H9 (cell line): ENCODE data around the gene HNRNPH2. TPM values are rescaled to one million over a fixed set of nuclear protein-coding genes. Genes with fewer than 3 reads are reported as not detected.

ENCODE experiments used
- DNase-seq: peaks from one replicate; pipeline ENCODE4 v3.0.0-alpha.2; 2017
- H2AFZ ChIP-seq: one replicate; pipeline ENCODE4 v1.6.1; 2013; ENCODE audit warnings: mild to moderate bottlenecking, low read length, control low read depth, moderate library complexity
- H2AK5ac ChIP-seq: 2 replicates; pipeline ENCODE4 v1.6.1; 2013; ENCODE audit warnings: low read length, control low read depth, mixed read lengths; ENCODE audit not compliant: insufficient read length
- H2BK120ac ChIP-seq: one replicate; pipeline ENCODE4 v1.6.1; 2013; ENCODE audit warnings: low read depth, mild to moderate bottlenecking, low read length, control low read depth, inconsistent platforms; ENCODE audit not compliant: poor library complexity, severe bottlenecking
- H2BK12ac ChIP-seq: 2 replicates; pipeline ENCODE4 v1.6.1; 2013; ENCODE audit warnings: low read length, control low read depth, mixed read lengths, low read depth; ENCODE audit not compliant: insufficient read length
- H2BK15ac ChIP-seq: 2 replicates; pipeline ENCODE4 v1.6.1; 2013; ENCODE audit warnings: low read depth, low read length, control low read depth
- H2BK20ac ChIP-seq: one replicate; pipeline ENCODE4 v1.6.1; 2013; ENCODE audit warnings: low read depth, mild to moderate bottlenecking, low read length, control low read depth, inconsistent platforms; ENCODE audit not compliant: poor library complexity, severe bottlenecking
- H2BK5ac ChIP-seq: 2 replicates; pipeline ENCODE4 v1.6.1; 2013; ENCODE audit warnings: low read length, control low read depth, mixed read lengths; ENCODE audit not compliant: insufficient read length
- H3K14ac ChIP-seq: 2 replicates; pipeline ENCODE4 v1.6.1; 2013; ENCODE audit warnings: low read length, control low read depth; ENCODE audit not compliant: insufficient read depth
- H3K18ac ChIP-seq: 2 replicates; pipeline ENCODE4 v1.6.1; 2013; ENCODE audit warnings: low read depth, mild to moderate bottlenecking, mixed read lengths, low read length, control low read depth; ENCODE audit not compliant: insufficient read length
- H3K23ac ChIP-seq: 2 replicates; pipeline ENCODE4 v1.6.1; 2013; ENCODE audit warnings: low read length, control low read depth, mixed read lengths, low read depth; ENCODE audit not compliant: insufficient read length
- H3K23me2 ChIP-seq: 2 replicates; pipeline ENCODE4 v1.6.1; 2013; ENCODE audit warnings: low read depth, mild to moderate bottlenecking, mixed read lengths, low read length, control low read depth; ENCODE audit not compliant: insufficient read length, poor library complexity, severe bottlenecking
- H3K27ac ChIP-seq: 2 replicates; pipeline ENCODE4 v1.5.1; 2013; ENCODE audit warnings: low read length, control low read depth, mixed read lengths, low read depth; ENCODE audit not compliant: insufficient read length
- H3K27me3 ChIP-seq: 2 replicates; pipeline ENCODE4 v1.6.1; 2013; ENCODE audit warnings: low read length, control low read depth, inconsistent platforms; ENCODE audit not compliant: insufficient read depth
- H3K4ac ChIP-seq: 2 replicates; pipeline ENCODE4 v1.6.1; 2013; ENCODE audit warnings: low read depth, mild to moderate bottlenecking, control low read depth, inconsistent platforms, low read length, moderate library complexity
- H3K4me1 ChIP-seq: 2 replicates; pipeline ENCODE4 v1.6.1; 2013; ENCODE audit warnings: low read length, control low read depth, inconsistent platforms; ENCODE audit not compliant: insufficient read depth
- H3K4me2 ChIP-seq: 2 replicates; pipeline ENCODE4 v1.6.1; 2013; ENCODE audit warnings: low read length, control low read depth, mixed read lengths; ENCODE audit not compliant: insufficient read length, insufficient read depth
- H3K56ac ChIP-seq: 2 replicates; pipeline ENCODE4 v1.6.1; 2013; ENCODE audit warnings: low read depth, mild to moderate bottlenecking, mixed read lengths, low read length, control low read depth; ENCODE audit not compliant: insufficient read length
- H3K79me1 ChIP-seq: 2 replicates; pipeline ENCODE4 v1.6.1; 2013; ENCODE audit warnings: low read depth, mild to moderate bottlenecking, moderate library complexity, low read length, control low read depth, inconsistent platforms; ENCODE audit not compliant: insufficient read depth, poor library complexity, severe bottlenecking
- H3K79me2 ChIP-seq: 2 replicates; pipeline ENCODE4 v1.6.1; 2013; ENCODE audit warnings: low read length, control low read depth, inconsistent platforms; ENCODE audit not compliant: insufficient read depth
- H3K9ac ChIP-seq: 2 replicates; pipeline ENCODE4 v1.6.1; 2013; ENCODE audit warnings: low read length, control low read depth, mixed read lengths; ENCODE audit not compliant: insufficient read length; ENCODE audit errors: extremely low read depth
- H3K9me3 ChIP-seq: one replicate; pipeline ENCODE4 v1.6.1; 2013; ENCODE audit warnings: low read depth, low read length, inconsistent platforms; ENCODE audit not compliant: control insufficient read depth
- H3T11ph ChIP-seq: one replicate; pipeline ENCODE4 v1.6.1; 2013; ENCODE audit warnings: mild to moderate bottlenecking, low read length, control low read depth, inconsistent platforms
- H4K20me1 ChIP-seq: one replicate; pipeline ENCODE4 v1.6.1; 2013; ENCODE audit not compliant: control insufficient read depth, insufficient read length, insufficient read depth
- H4K5ac ChIP-seq: 2 replicates; pipeline ENCODE4 v1.6.1; 2013; ENCODE audit warnings: low read depth, mild to moderate bottlenecking, mixed read lengths, low read length, control low read depth; ENCODE audit not compliant: insufficient read length
- H4K8ac ChIP-seq: replicated peaks from 2 replicates; pipeline ENCODE4 v1.6.1; 2013; ENCODE audit warnings: low read length, control low read depth, mixed read lengths, low read depth; ENCODE audit not compliant: insufficient read length
- H4K91ac ChIP-seq: 2 replicates; pipeline ENCODE4 v1.6.1; 2013; ENCODE audit warnings: low read depth, mild to moderate bottlenecking, moderate library complexity, mixed read lengths, low read length, control low read depth; ENCODE audit not compliant: insufficient read length
- H3K27ac Mint-ChIP-seq, 3 experiments: 2 replicates in 2 of 3; 3 replicates in 1 of 3; pipeline ENCODE4 v1.8.0; 2020 to 2021; ENCODE audit warnings: mixed read lengths in 3 of 3, mild to moderate bottlenecking in 1 of 3, moderate library complexity in 1 of 3
- H3K27me3 Mint-ChIP-seq: 2 replicates; pipeline ENCODE4 v1.8.0; 2021; ENCODE audit warnings: low read depth, mild to moderate bottlenecking, moderate library complexity, mixed read lengths
- H3K36me3 Mint-ChIP-seq, 3 experiments: 2 replicates in 2 of 3; 3 replicates in 1 of 3; pipeline ENCODE4 v1.8.0; 2020 to 2021; ENCODE audit warnings: low read depth in 3 of 3, mixed read lengths in 3 of 3; ENCODE audit not compliant: insufficient read depth in 1 of 3
- H3K4me1 Mint-ChIP-seq, 2 experiments: 2 replicates each; pipeline ENCODE4 v1.8.0; 2020; ENCODE audit warnings: mixed read lengths in 2 of 2
- H3K4me3 Mint-ChIP-seq, 2 experiments: 2 replicates in 1 of 2; 3 replicates in 1 of 2; pipeline ENCODE4 v1.8.0; 2020 to 2021; ENCODE audit warnings: mild to moderate bottlenecking in 2 of 2, mixed read lengths in 2 of 2, moderate library complexity in 1 of 2
- H3K9me3 Mint-ChIP-seq, 2 experiments: 2 replicates in 1 of 2; 3 replicates in 1 of 2; pipeline ENCODE4 v1.8.0; 2020; ENCODE audit warnings: mild to moderate bottlenecking in 2 of 2, mixed read lengths in 2 of 2, moderate library complexity in 1 of 2
- WGBS: extraction: QIAGEN DNeasy Blood & Tissue Kit; methylation state at CpG from one replicate; pipeline ENCODE4 v1.1.7; 2013; ENCODE audit warnings: missing lambda C conversion rate, low lambda C conversion rate, mixed read lengths; ENCODE audit not compliant: insufficient read length; ENCODE audit errors: extremely low coverage; 5-methylcytosine and 5-hydroxymethylcytosine counted together
- total RNA-seq: library from RNA; stranded (reverse); gene quantifications from 2 replicates; pipeline ENCODE4 v1.2.1, GENCODE V29; 2021
- TF ChIP-seq, protein P1 (sequence below): fragments of 200-600 bp; sonication (generic); conservative IDR thresholded peaks from 3 replicates; pipeline ENCODE4 v1.8.0; 2021; ENCODE audit warnings: antibody characterized with exemption, mild to moderate bottlenecking

Gene HNRNPH2
- total RNA-seq, 1 experiment from 2014 or later = 60.2 TPM

GRCh38 chrX:101450961-101451360 lies 42.9 kb downstream of the HNRNPH2 start:
- Histone ChIP-seq H3K4me1 (no peaks in the 10 kb centered on the region), H2BK15ac (no peak overlapping the region), H2BK20ac (no peak overlapping the region), H2BK5ac (no peak overlapping the region), H2BK12ac (no peak overlapping the region), H3K27me3 (no peaks in the 10 kb centered on the region), H3T11ph (no peak overlapping the region), H4K91ac (no peak overlapping the region), H2AFZ (no peak overlapping the region), H3K23me2 (no peaks in the 10 kb centered on the region), H3K79me1 (no peaks in the 10 kb centered on the region), H4K20me1 (no peaks in the 10 kb centered on the region), H3K14ac (no peak overlapping the region), H3K9ac (no peak overlapping the region), H3K56ac (no peak overlapping the region), H2BK120ac (no peak overlapping the region), H3K4me2 (no peak overlapping the region), H4K8ac (no peak overlapping the region), H3K18ac (no peak overlapping the region), H3K27ac (no peak overlapping the region), H3K79me2 (no peaks in the 10 kb centered on the region), H3K23ac (no peak overlapping the region), H3K9me3 (peaks cover 33% of the 10 kb centered on the region), H3K4ac (no peak overlapping the region), H4K5ac (no peak overlapping the region), H2AK5ac (no peak overlapping the region)
- H3K4me3 Mint-ChIP-seq = no peak overlapping the region
- H3K9me3 Mint-ChIP-seq = peaks cover 55 to 60% of the 10 kb centered on the region in 2 experiments
- H3K27ac Mint-ChIP-seq = no peak overlapping the region
- H3K27me3 Mint-ChIP-seq = no peaks in the 10 kb centered on the region
- TF ChIP-seq, protein P1, sequence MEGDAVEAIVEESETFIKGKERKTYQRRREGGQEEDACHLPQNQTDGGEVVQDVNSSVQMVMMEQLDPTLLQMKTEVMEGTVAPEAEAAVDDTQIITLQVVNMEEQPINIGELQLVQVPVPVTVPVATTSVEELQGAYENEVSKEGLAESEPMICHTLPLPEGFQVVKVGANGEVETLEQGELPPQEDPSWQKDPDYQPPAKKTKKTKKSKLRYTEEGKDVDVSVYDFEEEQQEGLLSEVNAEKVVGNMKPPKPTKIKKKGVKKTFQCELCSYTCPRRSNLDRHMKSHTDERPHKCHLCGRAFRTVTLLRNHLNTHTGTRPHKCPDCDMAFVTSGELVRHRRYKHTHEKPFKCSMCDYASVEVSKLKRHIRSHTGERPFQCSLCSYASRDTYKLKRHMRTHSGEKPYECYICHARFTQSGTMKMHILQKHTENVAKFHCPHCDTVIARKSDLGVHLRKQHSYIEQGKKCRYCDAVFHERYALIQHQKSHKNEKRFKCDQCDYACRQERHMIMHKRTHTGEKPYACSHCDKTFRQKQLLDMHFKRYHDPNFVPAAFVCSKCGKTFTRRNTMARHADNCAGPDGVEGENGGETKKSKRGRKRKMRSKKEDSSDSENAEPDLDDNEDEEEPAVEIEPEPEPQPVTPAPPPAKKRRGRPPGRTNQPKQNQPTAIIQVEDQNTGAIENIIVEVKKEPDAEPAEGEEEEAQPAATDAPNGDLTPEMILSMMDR = no peak
- DNase-seq = no peak
- WGBS = no CpG with 5 or more reads among the region's 2 CpGs
- H3K4me1 Mint-ChIP-seq = no peaks in the 10 kb centered on the region
- peaks cover 5 to 35% (median 24%) of the 10 kb centered on the region in 3 experiments for H3K36me3 Mint-ChIP-seq
